GM18907 (cell line): ENCODE data around the gene TBC1D23.
"Not testable (repeated sequence)": the region's sequence is repeated elsewhere in the genome, so short reads cannot be mapped to it uniquely, and the experiment has no call there.

Source experiments
- ATAC-seq: cut with Tn5 transposase; IDR thresholded peaks from one replicate; pipeline ENCODE4 v1.9.1; 2021; ENCODE audit warnings: mild to moderate bottlenecking, moderate library complexity; ENCODE audit not compliant: unreplicated experiment

Gene TBC1D23

DNA sequence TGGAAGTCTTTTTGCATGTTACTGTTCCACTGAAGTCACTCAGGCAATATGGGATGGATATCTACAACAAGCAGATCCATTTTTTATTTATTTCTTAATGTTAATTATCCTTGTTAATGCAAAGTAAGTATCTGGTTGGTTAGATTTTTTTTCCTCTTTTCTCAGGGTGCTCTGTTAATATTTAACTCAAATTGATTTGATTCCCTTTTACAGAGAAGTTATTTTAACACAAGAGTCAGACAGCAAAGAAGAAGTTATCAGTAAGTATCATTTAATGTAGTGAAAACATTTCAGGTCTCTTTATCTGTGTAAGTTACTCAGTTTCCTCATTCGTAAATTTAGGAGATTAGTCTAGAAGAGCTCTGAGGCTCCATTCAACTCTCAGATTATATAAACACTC is 34.3 kb downstream of the TBC1D23 start:
- no peak for ATAC-seq

DNA sequence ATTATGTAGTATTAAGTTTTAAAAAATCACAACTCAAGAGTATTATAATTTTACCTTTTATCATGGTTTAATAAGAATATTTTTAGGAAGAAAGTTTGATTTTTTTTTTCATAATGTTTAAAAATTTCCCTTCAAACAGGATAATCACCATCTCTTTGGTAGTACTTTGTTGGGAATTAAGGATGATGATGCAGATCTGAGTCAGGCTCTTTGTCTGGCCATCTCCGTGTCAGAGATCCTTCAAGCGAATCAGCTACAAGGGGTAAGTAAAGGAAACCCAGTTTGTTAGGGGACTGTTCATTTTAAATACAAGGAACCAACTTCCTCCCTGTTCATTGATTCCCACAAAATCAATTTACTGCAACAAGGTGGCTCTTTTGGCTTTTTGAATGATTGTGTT is 37.0 kb downstream of the TBC1D23 start:
- ATAC-seq = no peak

DNA sequence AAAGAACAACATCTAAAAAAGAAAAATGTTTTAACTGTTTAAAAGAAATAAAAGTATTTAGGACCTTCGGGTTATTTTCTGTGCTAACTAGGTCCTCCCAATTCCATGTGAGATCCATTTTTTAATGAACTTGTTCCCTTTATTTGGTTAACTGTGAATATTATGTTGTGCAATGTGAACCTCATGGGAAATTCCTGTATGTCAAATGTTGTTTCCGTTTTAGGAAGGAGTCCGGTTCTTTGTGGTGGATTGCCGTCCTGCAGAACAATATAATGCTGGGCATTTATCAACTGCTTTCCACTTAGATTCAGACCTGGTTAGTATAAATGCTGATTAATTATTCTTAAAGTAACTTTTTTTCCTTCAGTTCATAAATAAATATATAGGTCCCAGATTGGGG is 38.2 kb downstream of the TBC1D23 start:
- no peak for ATAC-seq

DNA sequence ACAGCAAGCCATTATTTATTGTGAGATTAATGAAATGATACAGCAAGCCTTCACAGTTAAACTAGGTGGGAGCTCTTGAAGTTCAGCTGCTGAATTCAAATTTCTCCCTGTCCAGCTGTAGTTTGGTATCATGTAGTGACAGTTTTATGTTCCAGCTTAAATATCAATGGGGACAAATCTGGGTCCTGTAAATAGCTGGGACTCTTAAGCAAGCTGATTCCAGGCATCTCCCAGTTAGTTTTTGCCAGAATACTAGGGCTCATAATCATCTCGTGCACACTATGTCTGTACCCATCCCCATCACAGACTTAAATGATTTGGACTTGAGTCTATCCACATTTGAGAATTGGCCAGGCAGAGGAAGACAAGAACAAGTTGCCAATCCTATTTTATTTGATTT is 45.9 kb downstream of the TBC1D23 start:
- ATAC-seq = no peak

DNA sequence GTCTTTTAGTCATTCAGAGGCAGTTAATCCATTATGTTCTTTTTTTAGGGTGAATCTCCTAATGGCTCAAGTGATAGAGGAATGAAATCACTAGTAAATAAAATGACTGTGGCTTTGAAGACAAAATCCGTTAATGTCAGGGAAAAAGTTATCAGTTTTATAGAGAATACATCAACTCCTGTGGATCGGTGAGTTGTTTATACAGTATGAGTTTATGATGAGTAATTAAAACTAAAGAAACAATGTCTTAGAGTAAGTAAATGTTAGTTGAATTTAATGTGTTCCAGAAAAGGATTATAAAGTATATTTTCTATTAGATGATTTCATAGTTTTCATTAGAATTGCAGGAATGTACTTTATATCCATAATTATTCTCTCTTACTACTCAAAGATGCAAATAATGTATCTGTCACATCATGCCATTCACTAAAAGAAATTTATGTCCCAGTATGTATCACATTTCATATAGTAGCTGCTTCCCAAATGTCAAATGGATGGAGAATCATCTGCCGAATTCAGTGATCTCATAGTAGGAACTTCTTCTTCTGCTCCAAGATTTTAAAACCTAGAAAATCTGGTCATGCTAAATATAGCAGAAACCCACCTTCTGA is 49.7 kb downstream of the TBC1D23 start:
- ATAC-seq = no peak

DNA sequence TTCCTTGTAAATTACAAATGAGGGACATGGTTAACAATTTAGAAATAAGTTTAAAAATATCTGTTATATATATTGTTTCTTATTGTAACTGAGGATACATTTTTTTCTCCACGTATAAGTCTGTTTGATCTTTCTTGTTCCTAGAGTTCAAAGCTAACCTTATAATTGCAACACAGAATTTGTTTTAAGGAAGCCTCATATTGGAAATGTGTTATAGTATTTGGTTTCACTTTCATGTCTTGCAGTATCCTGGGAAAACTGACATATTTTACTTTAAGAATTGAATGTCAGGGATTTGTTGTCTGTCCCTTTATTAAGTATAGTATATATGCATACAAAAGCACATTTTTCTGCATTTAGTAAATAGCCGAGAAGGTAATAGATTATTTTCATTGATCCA is 50.2 kb downstream of the TBC1D23 start:
- ATAC-seq = no peak

DNA sequence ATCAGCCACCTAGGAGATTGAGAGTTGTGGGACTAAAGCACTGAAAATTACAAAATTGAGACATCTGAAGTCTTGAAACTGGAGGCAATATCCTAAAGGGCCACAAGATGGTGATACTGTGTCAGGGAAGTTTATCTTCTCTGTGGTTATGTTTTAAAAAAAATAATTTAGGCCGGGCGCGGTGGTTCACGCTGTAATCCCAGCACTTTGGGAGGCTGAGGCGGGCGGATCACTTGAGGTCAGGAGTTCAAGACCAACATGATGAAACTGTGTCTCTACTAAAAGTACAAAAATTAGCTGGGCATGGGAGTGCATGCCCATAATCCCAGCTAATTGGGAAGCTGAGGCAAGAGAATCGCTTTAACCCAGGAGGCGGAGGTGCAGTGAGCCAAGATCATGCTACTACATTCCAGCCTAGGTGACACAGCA is 55.9 kb downstream of the TBC1D23 start:
- ATAC-seq = peak; percentile 74

DNA sequence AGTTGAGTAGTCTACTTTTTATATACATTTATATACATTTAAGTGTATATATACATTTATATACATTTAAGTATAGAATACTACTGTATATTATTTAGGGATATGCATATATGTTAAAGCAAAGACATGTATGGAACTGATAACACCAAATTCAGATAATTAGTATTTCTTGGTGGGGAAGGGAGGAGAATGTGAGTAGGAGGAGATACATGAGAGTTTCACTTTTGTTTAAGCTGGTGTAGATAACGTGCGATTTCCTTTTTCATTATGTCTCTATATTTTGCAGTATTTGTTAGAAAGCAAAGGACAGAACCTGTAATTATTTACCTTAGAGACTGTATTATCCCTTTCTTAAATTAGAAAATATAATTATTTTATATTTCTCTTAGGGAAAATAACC is 57.1 kb downstream of the TBC1D23 start:
- ATAC-seq = peak; percentile 71

DNA sequence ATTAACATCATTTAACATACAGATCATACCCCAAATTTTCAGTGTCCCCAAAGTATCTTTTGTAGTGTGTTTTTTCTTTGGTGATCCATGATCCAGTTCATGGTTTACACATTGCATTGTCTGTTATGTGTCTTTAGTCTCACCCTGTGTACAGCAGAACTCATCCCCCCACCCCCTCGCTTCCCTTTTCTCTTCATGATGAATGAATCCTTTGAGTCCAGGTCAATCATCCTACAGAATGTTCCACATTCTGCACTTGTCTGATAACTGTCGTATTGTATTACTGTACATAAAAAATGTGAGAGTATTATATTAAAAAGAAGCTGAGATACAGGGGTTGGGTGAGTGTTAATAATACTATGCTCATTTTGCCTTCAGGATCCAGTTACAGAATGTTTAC is 59.2 kb downstream of the TBC1D23 start:
- ATAC-seq = no peak

DNA sequence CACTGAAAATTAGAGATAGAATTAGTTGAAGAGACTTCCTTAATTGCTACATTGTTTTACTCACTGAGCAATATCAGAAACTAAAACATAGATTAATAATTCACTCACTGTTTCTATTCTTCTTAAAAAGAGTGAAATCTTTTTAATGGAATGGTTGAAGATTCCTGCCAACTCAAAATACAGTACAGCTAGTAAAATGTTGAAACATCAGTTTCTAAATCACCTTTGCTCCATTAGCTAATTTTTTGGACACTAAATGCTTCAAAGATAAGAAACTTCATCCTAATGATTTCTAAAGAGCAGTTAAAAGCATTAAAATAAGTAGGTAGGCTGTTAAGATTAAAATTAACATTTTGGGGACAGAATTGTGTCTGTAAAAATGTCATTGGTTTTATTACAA is 63.3 kb downstream of the TBC1D23 start:
- ATAC-seq = no peak

DNA sequence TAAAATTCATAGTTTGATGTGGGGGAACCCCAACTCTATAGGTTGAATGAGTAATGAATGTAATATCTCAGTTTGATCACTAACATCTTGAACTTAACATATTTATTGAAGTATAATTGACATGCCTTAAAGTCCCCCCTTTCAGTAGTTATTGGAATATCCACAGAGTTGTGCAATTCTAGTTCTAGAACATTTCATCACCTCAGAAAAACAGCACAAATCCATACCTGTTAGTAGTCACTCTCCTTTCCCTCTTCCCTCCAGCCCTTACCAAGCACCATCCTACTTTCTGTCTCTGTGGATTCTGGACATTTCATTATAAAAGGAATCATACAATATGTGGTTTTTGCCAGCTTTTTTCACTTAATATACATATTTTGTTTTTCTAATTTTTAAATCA is 65.0 kb downstream of the TBC1D23 start:
- ATAC-seq = no peak

DNA sequence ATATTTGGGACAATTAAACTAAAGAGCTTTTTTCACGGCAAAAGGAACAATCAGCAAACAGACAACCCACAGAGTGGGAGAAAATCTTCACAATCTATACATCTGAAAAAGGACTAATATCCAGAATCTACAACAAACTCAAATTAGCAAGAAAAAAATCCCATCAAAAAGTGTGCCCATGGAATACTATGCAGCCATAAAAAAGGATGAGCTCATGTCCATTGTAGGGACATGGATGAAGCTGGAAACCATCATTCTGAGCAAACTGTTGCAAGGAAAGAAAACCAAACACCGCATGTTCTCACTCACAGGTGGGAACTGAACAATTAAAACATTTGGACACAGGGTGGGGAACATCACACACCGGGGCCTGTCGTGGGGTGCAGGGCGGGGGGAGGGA is 66.6 kb downstream of the TBC1D23 start:
- ATAC-seq = not testable (repeated sequence)

DNA sequence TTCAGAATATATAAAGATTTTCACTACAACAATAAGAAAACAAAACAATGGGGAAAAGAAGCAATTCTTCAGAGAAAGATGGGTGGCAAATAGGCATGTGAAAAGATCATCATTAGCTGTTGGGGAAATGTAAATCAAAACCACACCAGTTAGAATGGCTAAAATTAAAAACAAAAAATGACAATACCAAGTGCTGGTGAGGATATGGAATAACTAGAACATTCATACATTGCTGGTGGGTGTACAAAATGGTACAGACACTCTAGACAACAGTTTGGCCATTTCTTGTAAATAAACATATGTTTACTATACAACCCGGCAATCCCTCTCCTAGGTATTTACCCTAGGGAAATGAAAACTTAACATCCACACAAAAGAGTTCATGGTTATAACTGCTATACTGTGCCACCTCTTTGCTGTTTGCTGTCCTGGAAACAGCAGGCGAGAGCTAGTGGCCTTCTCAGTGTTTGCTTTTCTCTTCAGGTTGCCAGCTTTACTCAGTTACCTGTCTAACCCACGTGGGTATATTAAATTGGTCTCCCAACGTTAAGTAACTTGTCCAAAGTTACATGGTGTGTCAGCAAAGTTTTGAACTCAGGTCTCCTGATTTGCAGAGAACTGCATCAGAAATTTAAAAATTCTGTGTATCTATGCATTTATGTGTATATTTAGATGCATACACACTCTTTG is 69.2 kb downstream of the TBC1D23 start:
- no peak for ATAC-seq

DNA sequence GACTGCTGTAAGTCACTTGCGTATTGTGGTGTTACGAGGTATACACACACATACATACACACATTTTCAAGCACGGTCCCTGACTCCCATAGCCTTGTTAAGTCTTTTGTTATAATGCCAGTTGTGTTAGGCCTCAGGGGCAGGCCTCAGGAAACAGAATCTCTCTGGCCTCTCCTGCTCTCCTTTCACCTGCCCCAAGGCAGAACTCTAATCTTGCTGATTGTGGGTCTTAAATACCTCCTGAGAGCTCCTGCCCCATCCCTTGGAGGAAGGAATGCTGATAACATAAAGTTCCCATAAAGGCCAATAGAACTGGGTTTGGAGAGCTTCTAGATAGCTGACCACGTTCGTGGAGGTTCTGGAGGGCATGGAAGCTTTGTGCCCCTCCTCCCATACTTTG is 69.9 kb downstream of the TBC1D23 start:
- ATAC-seq = no peak

DNA sequence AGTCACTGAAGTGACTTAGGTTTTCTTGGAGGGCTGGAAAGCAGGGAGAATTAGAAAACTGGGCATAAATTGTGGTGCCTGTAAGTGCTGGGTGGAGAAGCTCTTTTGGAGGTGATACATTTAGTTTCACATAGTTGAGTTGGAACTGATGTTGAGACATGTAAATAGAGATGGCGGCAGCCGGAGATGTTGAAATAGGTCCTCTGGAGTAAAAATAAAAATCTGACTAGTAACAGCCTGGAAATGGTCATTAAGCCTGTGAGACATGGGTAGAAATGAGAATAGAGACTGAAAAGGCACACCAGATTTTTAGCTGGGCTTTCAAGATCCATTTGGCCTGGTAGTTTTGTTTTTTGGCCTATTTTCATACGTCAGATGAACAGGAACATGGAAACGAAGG is 70.9 kb downstream of the TBC1D23 start:
- ATAC-seq = no peak

DNA sequence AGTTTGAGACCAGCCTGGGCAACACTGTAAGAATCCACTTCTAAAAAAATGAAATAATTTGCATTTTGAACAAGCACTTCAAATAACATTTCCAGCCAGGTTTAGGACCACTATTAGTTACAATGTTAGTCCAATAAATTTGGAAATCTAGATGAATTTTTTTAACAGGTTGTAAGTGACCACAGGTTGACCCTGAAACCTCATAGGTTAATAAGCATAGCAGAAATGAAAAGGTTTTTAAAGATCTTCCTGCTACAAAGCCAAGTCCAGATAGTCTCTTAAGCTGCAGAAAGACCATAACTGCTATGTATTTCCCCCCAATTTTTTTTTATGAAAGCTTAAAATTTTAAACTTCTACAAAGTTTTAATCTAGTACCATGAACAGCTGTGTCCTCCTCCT is 72.3 kb downstream of the TBC1D23 start:
- no peak for ATAC-seq

DNA sequence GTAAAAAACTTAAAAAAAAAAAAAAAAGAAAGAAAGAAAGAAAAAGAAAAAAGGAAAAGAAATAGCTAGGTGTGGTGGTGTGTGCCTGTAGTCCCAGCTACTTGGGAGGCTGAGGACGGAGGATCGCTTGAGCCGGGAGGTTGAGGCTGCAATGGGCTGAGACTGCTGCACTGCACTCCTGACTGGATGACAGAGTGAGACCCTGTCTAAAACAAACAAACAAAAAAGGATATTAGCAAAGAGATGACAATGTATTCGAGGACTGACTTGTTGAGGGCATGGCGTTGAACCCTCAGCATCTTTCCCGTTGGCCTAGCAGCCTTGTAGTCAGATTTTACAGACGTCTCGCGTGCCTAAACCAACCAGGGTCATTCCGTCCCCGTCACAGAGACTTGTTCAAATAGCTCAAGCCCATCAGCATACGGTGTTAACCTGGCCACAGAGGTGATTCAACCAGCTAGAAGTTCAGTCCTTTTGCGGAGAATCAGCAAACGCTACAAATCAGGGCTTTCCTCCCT is 73.2 kb downstream of the TBC1D23 start:
- peak; percentile 35 for ATAC-seq

DNA sequence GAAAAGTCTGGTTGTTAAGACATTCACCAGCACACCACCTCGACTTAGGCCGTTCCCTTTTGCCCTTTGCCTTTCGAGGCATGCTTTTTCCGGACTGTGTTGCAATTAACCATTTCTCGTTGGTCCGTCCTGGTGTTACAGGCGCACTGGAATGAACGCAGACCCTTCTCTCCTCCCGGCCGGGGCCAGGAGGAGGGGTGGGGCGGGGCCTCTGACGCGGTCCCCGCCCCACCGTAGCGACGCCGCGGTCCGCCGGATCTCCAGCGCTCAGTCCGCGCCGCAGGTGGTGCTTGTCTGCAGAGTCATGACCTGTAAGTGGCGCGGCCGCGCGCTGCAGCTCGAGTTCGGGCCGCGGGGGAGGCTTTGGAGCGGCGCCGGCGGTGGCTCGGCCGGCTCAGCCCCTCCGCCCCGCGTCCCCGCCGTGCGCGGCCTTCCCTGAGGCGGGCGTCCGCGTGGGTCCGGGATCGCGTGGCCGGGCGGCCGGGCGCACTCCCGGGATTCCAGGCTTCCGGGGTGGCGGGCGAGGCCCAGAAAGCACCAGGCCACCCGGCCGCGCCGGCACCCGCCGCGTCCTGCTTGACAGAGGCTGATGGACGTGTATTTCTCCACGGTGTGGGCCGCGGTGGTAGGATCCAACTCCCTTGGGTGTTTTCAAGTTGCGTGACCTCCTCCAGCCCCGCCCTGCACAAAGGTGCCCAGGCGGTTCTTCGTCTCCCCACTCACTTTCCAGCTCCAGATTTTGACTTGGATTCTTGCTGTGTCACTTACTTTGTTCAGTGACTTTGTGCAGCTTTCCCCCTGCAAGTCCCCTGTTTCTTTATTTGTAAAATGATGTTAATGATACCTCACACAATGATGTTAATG is 73.9 kb downstream of the TBC1D23 start, which contains the start of gene NIT2:
Gene NIT2, plus strand, starts transcription at position 270 of the 864 bp plus-strand sequence. Its CDS starts 35 bp downstream, at position 305.
- peak; percentile 93 for ATAC-seq

DNA sequence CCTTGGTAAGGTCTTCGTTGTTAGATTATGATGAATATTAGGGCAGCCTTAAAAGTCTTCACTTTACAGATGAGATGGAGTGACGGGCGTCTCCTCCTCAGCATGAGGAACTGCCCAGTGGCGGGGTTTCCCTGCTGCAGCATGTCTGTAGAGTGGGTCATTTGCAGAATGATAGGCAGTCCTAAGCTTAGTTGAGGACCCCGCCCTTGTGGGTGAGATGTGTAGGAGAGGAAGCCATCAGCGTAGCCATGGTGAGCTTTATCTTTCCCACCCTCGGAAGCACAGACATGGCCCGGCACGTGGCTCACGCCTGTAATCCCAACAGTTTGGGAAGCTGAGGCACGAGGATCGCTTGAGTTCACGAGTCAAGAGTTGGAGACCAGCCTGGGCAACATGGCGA is 74.6 kb downstream of the TBC1D23 start:
- ATAC-seq = peak; percentile 67

DNA sequence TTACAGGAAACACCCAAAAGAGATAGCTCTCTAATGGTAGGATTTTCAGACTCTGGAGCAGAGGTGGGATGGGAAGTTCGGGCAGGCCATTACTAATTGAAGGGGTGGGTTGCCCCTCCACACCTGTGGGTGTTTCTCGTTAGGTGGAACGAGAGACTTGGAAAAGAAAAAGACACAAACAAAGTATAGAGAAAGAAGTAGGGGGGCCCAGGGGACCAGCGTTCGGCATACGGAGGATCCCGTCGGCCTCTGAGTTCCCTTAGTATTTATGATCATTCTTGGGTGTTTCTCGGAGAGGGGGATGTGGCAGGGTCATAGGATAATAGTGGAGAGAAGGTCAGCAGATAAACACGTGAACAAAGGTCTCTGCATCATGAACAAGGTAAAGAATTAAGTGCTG is 75.4 kb downstream of the TBC1D23 start:
- ATAC-seq = not testable (repeated sequence)

DNA sequence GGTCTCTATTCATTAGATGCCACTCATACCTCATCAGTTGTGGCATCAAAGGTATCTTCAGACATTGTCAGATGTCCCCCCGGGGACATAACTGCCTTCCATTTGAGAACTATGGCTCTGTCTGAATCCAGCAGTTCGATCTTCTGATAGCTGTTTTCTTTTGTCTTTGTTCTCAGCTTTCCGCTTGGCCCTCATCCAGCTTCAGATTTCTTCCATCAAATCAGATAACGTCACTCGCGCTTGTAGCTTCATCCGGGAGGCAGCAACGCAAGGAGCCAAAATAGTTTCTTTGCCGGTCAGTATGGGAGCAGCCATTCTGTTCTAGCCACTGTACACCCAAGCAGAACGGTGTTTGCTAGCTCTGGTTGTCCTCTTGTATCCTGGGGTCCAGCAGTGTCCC is 78.1 kb downstream of the TBC1D23 start:
- ATAC-seq = no peak

DNA sequence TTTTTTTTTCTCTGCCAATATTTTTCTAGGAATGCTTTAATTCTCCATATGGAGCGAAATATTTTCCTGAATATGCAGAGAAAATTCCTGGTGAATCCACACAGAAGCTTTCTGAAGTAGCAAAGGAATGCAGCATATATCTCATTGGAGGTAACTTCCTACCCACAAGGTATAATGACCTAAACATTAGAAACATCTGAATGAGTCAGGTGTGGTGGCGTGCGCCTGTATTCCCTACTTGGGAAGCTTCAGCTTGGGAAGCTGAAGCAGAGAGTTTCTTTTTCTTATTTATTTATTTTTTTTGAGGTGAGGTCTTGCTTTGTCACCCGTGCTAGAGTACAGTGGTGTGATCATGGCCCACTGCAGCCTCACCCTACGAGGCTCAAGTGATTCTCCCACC is 79.0 kb downstream of the TBC1D23 start:
- no peak for ATAC-seq
